Stimulated activated CD8-positive, alpha-beta memory T cell treated with anti-CD3 and anti-CD28 coated beads, Interleukin-4, amount 100 ng/mL, for 1 hour (primary cell): ENCODE data around the gene SLC25A53.

ENCODE experiments used
- DNase-seq, 2 donors: peaks; one replicate each; pipeline ENCODE4 v3.0.0-alpha.2; 2020; ENCODE audit warnings: low read depth in 2 of 2, low spot score in 1 of 2

The SLC25A53 gene

GRCh38 chrX:104156630-104157529, at the start of gene SLC25A53:
Gene SLC25A53, minus strand, starts transcription at chrX:104157009. Its CDS starts 51,752 bp downstream, at chrX:104105257.
- DNase-seq: peak; percentile 35 to 51

GRCh38 chrX:104205548-104205947, 48.7 kb upstream of the SLC25A53 start:
- DNase-seq: no peak

- no peak for DNase-seq
Observed at GRCh38 chrX:104195489-104196084, 38.8 kb upstream of the SLC25A53 start.

GRCh38 chrX:104195013-104195412, 38.2 kb upstream of the SLC25A53 start:
- no peak for DNase-seq

- no peak for DNase-seq
Observed at GRCh38 chrX:104193485-104193884, 36.7 kb upstream of the SLC25A53 start.

GRCh38 chrX:104189837-104190236, 33.0 kb upstream of the SLC25A53 start:
- DNase-seq: no peak

- no peak for DNase-seq
Observed at GRCh38 chrX:104187931-104188330, 31.1 kb upstream of the SLC25A53 start.

GRCh38 chrX:104183685-104184084, 26.9 kb upstream of the SLC25A53 start:
- no peak for DNase-seq

- DNase-seq: no peak
Observed at GRCh38 chrX:104173841-104174240, 17.0 kb upstream of the SLC25A53 start.

GRCh38 chrX:104172788-104173187, 16.0 kb upstream of the SLC25A53 start:
- DNase-seq: no peak

GRCh38 chrX:104172121-104172520, 15.3 kb upstream of the SLC25A53 start:
- DNase-seq: no peak

GRCh38 chrX:104168127-104168526, 11.3 kb upstream of the SLC25A53 start:
- no peak for DNase-seq

- no peak for DNase-seq
Observed at GRCh38 chrX:104166735-104167436, 10.1 kb upstream of the SLC25A53 start.

- peak; percentile 56 to 65 for DNase-seq
Observed at GRCh38 chrX:104165894-104166734, 9.3 kb upstream of the SLC25A53 start, which contains the start of gene FAM199X. Gene FAM199X, plus strand, starts transcription at chrX:104166453. Its CDS starts 333 bp downstream, at chrX:104166786.

- no peak for DNase-seq
Observed at GRCh38 chrX:104151037-104151436, 5.8 kb downstream of the SLC25A53 start.

- DNase-seq: no peak
Observed at GRCh38 chrX:104141087-104141760, 15.6 kb downstream of the SLC25A53 start.

GRCh38 chrX:104137496-104137895, 19.3 kb downstream of the SLC25A53 start:
- no peak for DNase-seq

GRCh38 chrX:104136241-104137019, 20.4 kb downstream of the SLC25A53 start:
- DNase-seq: peak in 1 of 2 donors; percentile 25

- DNase-seq: no peak
Observed at GRCh38 chrX:104135677-104136076, 21.1 kb downstream of the SLC25A53 start.
